ENCODE results near the gene DHH.

- TF ChIP-seq, protein P1, sequence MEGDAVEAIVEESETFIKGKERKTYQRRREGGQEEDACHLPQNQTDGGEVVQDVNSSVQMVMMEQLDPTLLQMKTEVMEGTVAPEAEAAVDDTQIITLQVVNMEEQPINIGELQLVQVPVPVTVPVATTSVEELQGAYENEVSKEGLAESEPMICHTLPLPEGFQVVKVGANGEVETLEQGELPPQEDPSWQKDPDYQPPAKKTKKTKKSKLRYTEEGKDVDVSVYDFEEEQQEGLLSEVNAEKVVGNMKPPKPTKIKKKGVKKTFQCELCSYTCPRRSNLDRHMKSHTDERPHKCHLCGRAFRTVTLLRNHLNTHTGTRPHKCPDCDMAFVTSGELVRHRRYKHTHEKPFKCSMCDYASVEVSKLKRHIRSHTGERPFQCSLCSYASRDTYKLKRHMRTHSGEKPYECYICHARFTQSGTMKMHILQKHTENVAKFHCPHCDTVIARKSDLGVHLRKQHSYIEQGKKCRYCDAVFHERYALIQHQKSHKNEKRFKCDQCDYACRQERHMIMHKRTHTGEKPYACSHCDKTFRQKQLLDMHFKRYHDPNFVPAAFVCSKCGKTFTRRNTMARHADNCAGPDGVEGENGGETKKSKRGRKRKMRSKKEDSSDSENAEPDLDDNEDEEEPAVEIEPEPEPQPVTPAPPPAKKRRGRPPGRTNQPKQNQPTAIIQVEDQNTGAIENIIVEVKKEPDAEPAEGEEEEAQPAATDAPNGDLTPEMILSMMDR (IDR thresholded peaks at IDR 0.05), result no peak
- TF ChIP-seq, protein P2, sequence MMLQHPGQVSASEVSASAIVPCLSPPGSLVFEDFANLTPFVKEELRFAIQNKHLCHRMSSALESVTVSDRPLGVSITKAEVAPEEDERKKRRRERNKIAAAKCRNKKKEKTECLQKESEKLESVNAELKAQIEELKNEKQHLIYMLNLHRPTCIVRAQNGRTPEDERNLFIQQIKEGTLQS (CRISPR knock-in tag; conservative IDR thresholded peaks at IDR 0.05), result no peak
- TF ChIP-seq CDX4 (CRISPR knock-in tag; IDR thresholded peaks at IDR 0.05; ENCODE audit: borderline replicate concordance) (no peak), ETV6 (CRISPR knock-in tag; IDR thresholded peaks at IDR 0.05) (no peak), ZNF138 (CRISPR knock-in tag; conservative IDR thresholded peaks at IDR 0.05) (no peak), JUN (CRISPR knock-in tag; IDR thresholded peaks at IDR 0.05) (no peak), ZNF317 (CRISPR knock-in tag; IDR thresholded peaks at IDR 0.05; ENCODE audit: borderline replicate concordance, low read depth) (no peak)
- TF ChIP-seq, protein P3, sequence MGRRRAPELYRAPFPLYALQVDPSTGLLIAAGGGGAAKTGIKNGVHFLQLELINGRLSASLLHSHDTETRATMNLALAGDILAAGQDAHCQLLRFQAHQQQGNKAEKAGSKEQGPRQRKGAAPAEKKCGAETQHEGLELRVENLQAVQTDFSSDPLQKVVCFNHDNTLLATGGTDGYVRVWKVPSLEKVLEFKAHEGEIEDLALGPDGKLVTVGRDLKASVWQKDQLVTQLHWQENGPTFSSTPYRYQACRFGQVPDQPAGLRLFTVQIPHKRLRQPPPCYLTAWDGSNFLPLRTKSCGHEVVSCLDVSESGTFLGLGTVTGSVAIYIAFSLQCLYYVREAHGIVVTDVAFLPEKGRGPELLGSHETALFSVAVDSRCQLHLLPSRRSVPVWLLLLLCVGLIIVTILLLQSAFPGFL (CRISPR knock-in tag; IDR thresholded peaks at IDR 0.05; ENCODE audit: borderline replicate concordance), result no peak
Observed at GRCh38 chr12:49051373-49051764, 43.2 kb downstream of the DHH start.
